GM21786 (cell line): Measurements from ENCODE around the gene TSSK6.
"Not testable (repeated sequence)": the region's sequence is repeated elsewhere in the genome, so short reads cannot be mapped to it uniquely, and the experiment has no call there.

Source experiments
- ATAC-seq: cut with Tn5 transposase; IDR thresholded peaks from one replicate; pipeline ENCODE4 v1.9.1; 2021; ENCODE audit not compliant: unreplicated experiment

TSSK6 gene

GRCh38 chr19:19488875-19489690, 26.3 kb downstream of the TSSK6 start:
- no peak for ATAC-seq

GRCh38 chr19:19487950-19488874, 27.1 kb downstream of the TSSK6 start:
- ATAC-seq: no peak

- no peak for ATAC-seq
Measured at GRCh38 chr19:19487077-19487949, 28.0 kb downstream of the TSSK6 start.

- no peak for ATAC-seq
Measured at GRCh38 chr19:19486343-19487076, 28.8 kb downstream of the TSSK6 start.

GRCh38 chr19:19485998-19486290, 29.4 kb downstream of the TSSK6 start:
- ATAC-seq: no peak

GRCh38 chr19:19485161-19485997, 30.0 kb downstream of the TSSK6 start:
- no peak for ATAC-seq

- no peak for ATAC-seq
Measured at GRCh38 chr19:19482809-19483596, 32.3 kb downstream of the TSSK6 start.

GRCh38 chr19:19480688-19481087, 34.7 kb downstream of the TSSK6 start:
- peak; percentile 43 for ATAC-seq

GRCh38 chr19:19477705-19478383, 37.5 kb downstream of the TSSK6 start:
- no peak for ATAC-seq

- no peak for ATAC-seq
Measured at GRCh38 chr19:19475849-19476828, 39.2 kb downstream of the TSSK6 start.

GRCh38 chr19:19475015-19475765, 40.2 kb downstream of the TSSK6 start:
- no peak for ATAC-seq

- not testable (repeated sequence) for ATAC-seq
Measured at GRCh38 chr19:19472106-19472505, 43.2 kb downstream of the TSSK6 start.

- no peak for ATAC-seq
Measured at GRCh38 chr19:19471682-19472081, 43.7 kb downstream of the TSSK6 start.

- no peak for ATAC-seq
Measured at GRCh38 chr19:19470579-19470978, 44.8 kb downstream of the TSSK6 start.

- ATAC-seq: no peak
Measured at GRCh38 chr19:19468424-19469050, 46.8 kb downstream of the TSSK6 start.

- ATAC-seq: no peak
Measured at GRCh38 chr19:19466201-19466600, 49.1 kb downstream of the TSSK6 start.
